CD4-positive, alpha-beta T cell (primary cell): ENCODE data around the gene IL16. TPM values are rescaled to one million over a fixed set of nuclear protein-coding genes. Genes with fewer than 3 reads are reported as not detected.

Source experiments
- ATAC-seq: fragments of 200-7000 bp; cut with Tn5 transposase; one replicate; pipeline ENCODE4 v1.10.0; 2022; ENCODE audit warnings: mild to moderate bottlenecking; ENCODE audit not compliant: poor library complexity
- CTCF ChIA-PET: fragments of 350-600 bp; sonication (Branson Sonifier 250); formaldehyde crosslinking; loops from one replicate; lab custom pipeline; 2021; ENCODE audit warnings: antibody characterized with exemption, inconsistent platforms; lab: Charles Lee
- POLR2A ChIA-PET: fragments of 350-600 bp; sonication (Branson Sonifier 250); formaldehyde crosslinking; loops from one replicate; lab custom pipeline; 2021; ENCODE audit warnings: antibody characterized with exemption, inconsistent platforms; lab: Charles Lee
- DNase-seq, 14 experiments: peaks; one replicate each; pipeline ENCODE4 v3.0.0-alpha.2; 2013 to 2020; ENCODE audit warnings: mixed read lengths in 2 of 14
- H3K27ac ChIP-seq, 2 donors: one replicate each; pipeline versions ENCODE4 v1.5.1 to v1.7.0; 2013; ENCODE audit warnings: low read length in 2 of 2, low read depth in 1 of 2, mild to moderate bottlenecking in 1 of 2
- H3K27me3 ChIP-seq, 2 experiments: 1 replicate in 1 of 2; 2 replicates in 1 of 2; pipeline versions ENCODE4 v1.6.1 to v1.7.0; 2013; ENCODE audit warnings: low read length in 2 of 2, control low read depth in 1 of 2, mild to moderate bottlenecking in 1 of 2, moderate library complexity in 1 of 2; ENCODE audit not compliant: insufficient read depth in 2 of 2, control insufficient read depth in 1 of 2
- H3K36me3 ChIP-seq: one replicate; pipeline ENCODE4 v1.6.1; 2013; ENCODE audit warnings: low read length, control low read depth; ENCODE audit not compliant: insufficient read depth
- H3K4me1 ChIP-seq: one replicate; pipeline ENCODE4 v1.6.1; 2013; ENCODE audit warnings: low read length, control low read depth; ENCODE audit not compliant: insufficient read depth
- H3K4me3 ChIP-seq: one replicate; pipeline ENCODE4 v1.5.1; 2013; ENCODE audit warnings: mild to moderate bottlenecking, low read length, moderate library complexity
- H3K9me3 ChIP-seq, 2 experiments: 1 replicate in 1 of 2; 2 replicates in 1 of 2; pipeline versions ENCODE4 v1.6.1 to v1.7.0; 2013; ENCODE audit warnings: low read length in 2 of 2, mild to moderate bottlenecking in 2 of 2, control low read depth in 1 of 2, moderate library complexity in 1 of 2; ENCODE audit not compliant: control insufficient read depth in 1 of 2, insufficient read depth in 1 of 2
- H3K27ac Mint-ChIP-seq: one replicate; pipeline ENCODE4 v1.8.0; 2020; ENCODE audit warnings: mixed read lengths
- H3K27me3 Mint-ChIP-seq: one replicate; pipeline ENCODE4 v1.8.0; 2021; ENCODE audit warnings: mixed read lengths
- H3K36me3 Mint-ChIP-seq: one replicate; pipeline ENCODE4 v1.8.0; 2021; ENCODE audit warnings: low read depth, mixed read lengths
- H3K4me1 Mint-ChIP-seq: one replicate; pipeline ENCODE4 v1.8.0; 2021; ENCODE audit warnings: low read depth, mixed read lengths
- H3K4me3 Mint-ChIP-seq: one replicate; pipeline ENCODE4 v1.8.0; 2020; ENCODE audit warnings: mild to moderate bottlenecking, mixed read lengths
- H3K9me3 Mint-ChIP-seq: one replicate; pipeline ENCODE4 v1.8.0; 2020; ENCODE audit warnings: mixed read lengths
- CTCF ChIP-seq: fragments of 200-600 bp; IDR thresholded peaks from one replicate; pipeline ENCODE4 v1.8.0; 2022; ENCODE audit warnings: antibody characterized with exemption, mild to moderate bottlenecking
- intact Hi-C, 2 experiments: fragments of 100-400 bp; cut with DNase I in 1 of 2; cut with micrococcal nuclease in 1 of 2; formaldehyde crosslinking; loops; one replicate each; pipeline versions ENCODE4 v1.15.1 to v1.9.0; 2023 to 2025; cut with DNase I, micrococcal nuclease
- total RNA-seq, 174 experiments: library from RNA in 2 of 174; stranded (reverse) in 2 of 174; gene quantifications; one replicate each; pipeline ENCODE4 v1.2.3 and lab custom pipeline; 2021 to 2026

The IL16 gene
- total RNA-seq, 2 experiments from 2014 or later, result 164 to 168 TPM

DNA sequence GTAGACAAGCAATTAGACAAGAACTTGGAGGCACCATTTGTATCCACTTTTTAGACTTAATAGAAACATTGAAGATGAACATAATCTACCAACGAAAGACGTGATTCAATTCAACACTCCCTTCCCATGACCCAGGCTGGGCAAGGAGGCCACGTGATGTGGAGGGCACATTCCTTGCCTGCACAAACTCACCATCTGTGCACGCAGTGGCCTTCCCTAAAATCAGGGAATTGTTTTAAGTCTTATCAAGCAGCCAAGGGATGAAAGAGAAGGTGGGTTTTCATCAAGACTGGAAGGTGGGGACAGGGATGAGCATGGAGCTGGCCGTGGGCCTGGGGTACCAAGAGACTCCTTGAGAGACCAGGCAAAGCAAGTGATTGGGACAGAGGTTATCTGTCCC is 113.8 kb downstream of the IL16 start:
- peaks cover 69% of the 10 kb centered on the region for H3K4me1 ChIP-seq
- Mint-ChIP-seq H3K4me3 (no peak overlapping the region), H3K9me3 (no peaks in the 10 kb centered on the region), H3K27me3 (no peaks in the 10 kb centered on the region), H3K4me1 (peaks cover 89% of the 10 kb centered on the region), H3K27ac (peak overlapping the region; percentile 92), H3K36me3 (peaks cover 95% of the 10 kb centered on the region)
- POLR2A ChIA-PET, result interaction anchor here (0.5 to 22.8 kb wide), 7 partner anchors 9 to 203 kb away, joined by 3 to 472 read pairs (median 29); partner anchors contain the start of gene STARD5
- intact Hi-C loops, result no loop called here
- no peak overlapping the region for H3K4me3 ChIP-seq
- peak overlapping the region; percentile 50 to 67 for H3K27ac ChIP-seq
- no peaks in the 10 kb centered on the region for H3K9me3 ChIP-seq
- peaks cover 71% of the 10 kb centered on the region for H3K36me3 ChIP-seq
- TF ChIP-seq CTCF, result no peak
- no peaks in the 10 kb centered on the region for H3K27me3 ChIP-seq
- CTCF ChIA-PET, result interaction anchor here (1.5 kb wide), 1 partner anchor 35 kb away, joined by 3 read pairs; no protein-coding TSS in a partner anchor
- DNase-seq (no peak), ATAC-seq (no peak)

DNA sequence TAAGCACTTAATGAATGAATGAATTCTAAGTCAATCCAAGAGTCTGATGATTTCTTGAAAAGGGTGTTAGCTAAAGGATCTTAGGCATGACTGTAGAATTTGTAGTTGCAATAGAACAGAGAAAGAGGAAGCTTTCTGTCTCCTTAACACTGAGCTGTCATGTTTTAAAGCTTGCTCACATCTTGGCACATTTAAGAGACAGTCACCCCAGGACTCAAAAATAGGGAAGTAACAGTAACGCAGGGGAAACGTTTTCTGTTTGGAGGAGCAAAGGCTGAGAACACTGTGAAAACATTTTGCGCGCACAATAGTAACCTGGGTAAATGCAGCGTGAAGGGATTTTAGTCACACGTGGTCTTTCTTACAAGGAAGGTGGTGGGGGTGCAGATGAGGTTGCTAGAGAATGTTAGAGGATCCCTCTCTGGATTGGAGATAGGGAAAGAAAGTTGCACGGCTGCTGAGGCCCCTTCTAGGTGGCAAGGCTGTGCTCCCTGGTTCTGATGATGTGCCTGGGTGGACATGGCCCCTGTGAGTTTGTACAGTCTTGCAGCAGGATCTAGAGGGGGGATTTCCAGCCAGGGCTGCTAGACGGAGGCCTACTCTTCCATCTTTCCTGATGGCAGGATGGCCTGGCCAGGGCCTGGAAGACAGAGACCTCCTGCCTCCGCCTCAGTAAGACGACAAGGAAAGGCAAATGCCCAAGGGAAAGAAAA is 115.2 kb downstream of the IL16 start:
- H3K27ac ChIP-seq, result peak overlapping the region; percentile 50 to 67
- H3K9me3 Mint-ChIP-seq, result no peaks in the 10 kb centered on the region
- POLR2A ChIA-PET, result interaction anchor here (0.8 to 22.8 kb wide), 5 partner anchors 8 to 34 kb away, joined by 3 to 472 read pairs (median 71); partner anchors contain the start of gene STARD5
- no peaks in the 10 kb centered on the region for H3K27me3 Mint-ChIP-seq
- no peak for TF ChIP-seq CTCF
- H3K27ac Mint-ChIP-seq, result peak overlapping the region; percentile 92
- no peaks in the 10 kb centered on the region for H3K9me3 ChIP-seq
- ATAC-seq (peak; percentile 58), DNase-seq (peak in 1 of 14 experiments; percentile 61)
- peaks cover 63% of the 10 kb centered on the region for H3K4me1 ChIP-seq
- CTCF ChIA-PET, result interaction anchor here (1.5 kb wide), 1 partner anchor 37 kb away, joined by 3 read pairs; no protein-coding TSS in a partner anchor
- peaks cover 59% of the 10 kb centered on the region for H3K36me3 ChIP-seq
- peaks cover 87% of the 10 kb centered on the region for H3K4me1 Mint-ChIP-seq
- H3K4me3 ChIP-seq, result no peak overlapping the region
- peak overlapping the region; percentile 8 for H3K4me3 Mint-ChIP-seq
- intact Hi-C loops, result loop anchor here in 1 of 2 experiments (2.0 kb wide), 1 partner anchor 13 kb away; no protein-coding TSS in a partner anchor
- peaks cover 93% of the 10 kb centered on the region for H3K36me3 Mint-ChIP-seq
- H3K27me3 ChIP-seq, result no peaks in the 10 kb centered on the region

- H3K4me3 Mint-ChIP-seq, result no peak overlapping the region
- DNase-seq (peak in 2 of 14 experiments; percentile 59 to 69), ATAC-seq (no peak)
- no peak for TF ChIP-seq CTCF
- H3K36me3 Mint-ChIP-seq, result peaks cover 93% of the 10 kb centered on the region
- ChIA-PET CTCF (no interaction called here), POLR2A (interaction anchor here (0.6 to 3.5 kb wide), 6 partner anchors 8 to 27 kb away, joined by 3 to 14 read pairs (median 6); partner anchors contain the start of gene STARD5)
- Histone ChIP-seq H3K27me3 (no peaks in the 10 kb centered on the region), H3K4me1 (peaks cover 68% of the 10 kb centered on the region), H3K27ac (peak overlapping the region in 1 of 2 donors; percentile 67), H3K9me3 (no peaks in the 10 kb centered on the region), H3K4me3 (no peak overlapping the region), H3K36me3 (peaks cover 57% of the 10 kb centered on the region)
- H3K4me1 Mint-ChIP-seq, result peaks cover 85% of the 10 kb centered on the region
- H3K27me3 Mint-ChIP-seq, result no peaks in the 10 kb centered on the region
- no peaks in the 10 kb centered on the region for H3K9me3 Mint-ChIP-seq
- H3K27ac Mint-ChIP-seq, result peak overlapping the region; percentile 92
- intact Hi-C loops, result loop anchor here in 1 of 2 experiments (1.0 to 2.0 kb wide), 2 partner anchors 8 to 14 kb away; no protein-coding TSS in a partner anchor
These were observed 116.3 kb downstream of the IL16 start for GRCh38 chr15:81312790-81313543.
